CD4-positive, alpha-beta T cell treated with Interleukin-2 at 100 ng/mL for 4 hours (primary cell): Measurements from ENCODE around the gene PTGFRN.

ENCODE experiments used
- DNase-seq: peaks from one replicate; pipeline ENCODE4 v3.0.0-alpha.2; 2020; ENCODE audit warnings: low spot score

PTGFRN gene

GRCh38 chr1:117001254-117001927 is 91.7 kb downstream of the PTGFRN start, which contains the start of gene CD101:
TSS of gene CD101 (plus strand) at chr1:117001760. CDS start at chr1:117001818, 58 bp downstream.
- DNase-seq = peak; percentile 26

GRCh38 chr1:117003223-117003875 is 93.6 kb downstream of the PTGFRN start:
- DNase-seq = no peak

- DNase-seq = no peak
Observed at GRCh38 chr1:117007719-117008013, 98.0 kb downstream of the PTGFRN start.

GRCh38 chr1:117008656-117009055 is 98.9 kb downstream of the PTGFRN start:
- no peak for DNase-seq

- DNase-seq = no peak
Observed at GRCh38 chr1:117009132-117009531, 99.4 kb downstream of the PTGFRN start.

- DNase-seq = no peak
Observed at GRCh38 chr1:117010310-117010969, 100.7 kb downstream of the PTGFRN start.

- DNase-seq = no peak
Observed at GRCh38 chr1:117011334-117011733, 101.6 kb downstream of the PTGFRN start.

GRCh38 chr1:117013309-117013858 is 103.7 kb downstream of the PTGFRN start:
- no peak for DNase-seq

- no peak for DNase-seq
Observed at GRCh38 chr1:117014209-117014608, 104.5 kb downstream of the PTGFRN start.

- DNase-seq = no peak
Observed at GRCh38 chr1:117015724-117016123, 106.0 kb downstream of the PTGFRN start.

GRCh38 chr1:117017062-117017461 is 107.3 kb downstream of the PTGFRN start:
- DNase-seq = no peak

GRCh38 chr1:117017648-117018047 is 107.9 kb downstream of the PTGFRN start:
- no peak for DNase-seq

- no peak for DNase-seq
Observed at GRCh38 chr1:117020526-117021156, 110.9 kb downstream of the PTGFRN start.

- no peak for DNase-seq
Observed at GRCh38 chr1:117022114-117022513, 112.4 kb downstream of the PTGFRN start.

GRCh38 chr1:117025568-117025967 is 115.9 kb downstream of the PTGFRN start:
- DNase-seq = no peak

GRCh38 chr1:117026361-117026760 is 116.6 kb downstream of the PTGFRN start:
- no peak for DNase-seq

GRCh38 chr1:117029685-117030084 is 120.0 kb downstream of the PTGFRN start:
- no peak for DNase-seq

- DNase-seq = no peak
Observed at GRCh38 chr1:117030271-117030877, 120.7 kb downstream of the PTGFRN start.

- no peak for DNase-seq
Observed at GRCh38 chr1:117032266-117032665, 122.5 kb downstream of the PTGFRN start.

- DNase-seq = no peak
Observed at GRCh38 chr1:117032681-117033539, 123.2 kb downstream of the PTGFRN start.

GRCh38 chr1:117033772-117034171 is 124.1 kb downstream of the PTGFRN start:
- no peak for DNase-seq
